Measurements from ENCODE around the gene GLS.

DNA sequence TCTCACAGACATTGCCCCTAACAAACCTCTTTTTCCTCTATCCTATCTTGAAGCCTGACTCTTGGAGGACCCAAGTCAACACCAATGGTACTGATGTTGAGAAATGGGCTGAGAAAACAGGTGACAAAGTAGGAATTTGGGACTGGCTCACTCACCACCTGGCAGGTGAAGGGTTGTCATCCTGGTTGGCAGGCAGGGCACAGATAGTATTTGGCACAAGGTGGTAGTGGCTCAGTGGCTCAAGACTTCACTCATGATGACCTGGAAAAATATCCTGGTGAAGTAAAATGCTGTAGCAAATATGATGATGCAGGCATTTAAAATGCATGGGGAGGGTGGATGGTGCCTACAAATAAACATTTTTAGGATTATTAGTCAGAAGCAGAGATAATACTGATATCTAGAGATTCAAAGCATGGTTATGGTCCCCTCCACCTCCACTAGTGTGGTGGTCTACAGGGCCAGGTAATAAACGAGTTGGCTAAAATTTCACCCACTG, 38.0 kb upstream of the GLS start:
- TF ChIP-seq CTCF (IDR thresholded peaks at IDR 0.05) (no peak), POLR2AphosphoS5 (IDR thresholded peaks at IDR 0.05) (no peak), POLR2A (IDR thresholded peaks at IDR 0.05) (no peak)
